PC-3 (cell line): ENCODE data around the gene GALNS.

Experiments used
- CTCF ChIP-seq: fragments of 300-600 bp; sonication (generic); conservative IDR thresholded peaks from 2 replicates; pipeline ENCODE4 v1.5.1; 2017; ENCODE audit warnings: antibody characterized with exemption, low read depth, mild to moderate bottlenecking, low read length
- EZH2 ChIP-seq: fragments of 300-600 bp; sonication (generic); IDR thresholded peaks from one replicate; pipeline ENCODE4 v1.6.1; 2017; ENCODE audit warnings: antibody characterized with exemption, mild to moderate bottlenecking, low read length; ENCODE audit not compliant: unreplicated experiment

- TF ChIP-seq CTCF (no peak), EZH2 (no peak)
These were observed 64.6 kb downstream of the GALNS start for GRCh38 chr16:88792078-88792550.
